ENCODE results near the gene GTF3C5. TPM values are rescaled to one million over a fixed set of nuclear protein-coding genes. Genes with fewer than 3 reads are reported as not detected.
"Not testable (repeated sequence)": the region's sequence is repeated elsewhere in the genome, so short reads cannot be mapped to it uniquely, and the experiment has no call there.

Gene GTF3C5
- total and polyA plus RNA-seq, 2 experiments from 2014 or later: 52.5 to 66.0 TPM

DNA sequence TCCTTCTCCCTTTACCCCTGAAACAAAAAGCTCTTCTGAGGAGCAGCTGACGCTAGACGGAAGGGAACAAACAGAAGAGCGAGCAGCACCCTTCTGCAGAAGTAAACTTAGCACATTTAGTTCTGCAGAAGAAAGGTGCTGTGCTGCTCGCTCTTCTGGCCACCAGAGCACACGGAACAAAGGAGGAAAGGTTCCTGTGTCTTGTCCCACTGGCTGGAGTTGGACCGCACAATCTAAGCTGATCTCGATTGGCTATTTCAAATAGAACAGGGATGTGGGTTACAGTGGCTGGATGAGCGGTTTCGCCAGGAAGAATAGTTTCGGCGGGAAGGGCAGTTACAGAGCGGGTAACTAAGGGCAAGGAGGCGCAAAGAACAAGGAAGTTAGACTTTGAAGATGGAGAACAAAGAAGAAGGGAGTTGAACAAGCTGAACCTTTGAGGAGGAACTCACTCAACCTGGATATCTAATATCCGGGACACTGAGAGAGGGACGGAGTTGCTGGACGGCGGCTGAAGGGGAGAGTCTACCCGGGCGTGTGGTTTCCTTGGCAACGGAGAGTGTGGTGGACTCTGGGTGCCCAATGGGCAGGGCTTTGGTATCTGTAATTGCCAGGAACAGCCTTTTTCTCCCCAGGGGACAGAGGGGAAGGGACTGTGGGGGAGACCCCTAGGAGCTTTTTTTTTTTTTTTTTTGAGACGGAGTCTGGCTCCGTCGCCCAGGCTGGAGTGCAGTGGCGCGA is 7.1 kb downstream of the GTF3C5 start:
- no peak overlapping the region for H3K27ac ChIP-seq
- WGBS (ENCODE audit: low lambda C conversion rate, missing lambda C conversion rate): 97% methylated on average over 25 of the region's 25 CpGs
- H2AFZ ChIP-seq: no peak overlapping the region
- H3K9me3 ChIP-seq (ENCODE audit: low read depth): no peaks in the 10 kb centered on the region
- no peaks in the 10 kb centered on the region for H3K36me3 ChIP-seq (replicated peaks; ENCODE audit: insufficient read depth, low read depth)
- TF ChIP-seq EZH2phosphoT487 (IDR thresholded peaks at IDR 0.05; ENCODE audit: low read depth, severe bottlenecking, unreplicated experiment): no peak
- no peak for TF ChIP-seq EZH2 (IDR thresholded peaks at IDR 0.05; ENCODE audit: borderline replicate concordance)
- TF ChIP-seq, protein P1, sequence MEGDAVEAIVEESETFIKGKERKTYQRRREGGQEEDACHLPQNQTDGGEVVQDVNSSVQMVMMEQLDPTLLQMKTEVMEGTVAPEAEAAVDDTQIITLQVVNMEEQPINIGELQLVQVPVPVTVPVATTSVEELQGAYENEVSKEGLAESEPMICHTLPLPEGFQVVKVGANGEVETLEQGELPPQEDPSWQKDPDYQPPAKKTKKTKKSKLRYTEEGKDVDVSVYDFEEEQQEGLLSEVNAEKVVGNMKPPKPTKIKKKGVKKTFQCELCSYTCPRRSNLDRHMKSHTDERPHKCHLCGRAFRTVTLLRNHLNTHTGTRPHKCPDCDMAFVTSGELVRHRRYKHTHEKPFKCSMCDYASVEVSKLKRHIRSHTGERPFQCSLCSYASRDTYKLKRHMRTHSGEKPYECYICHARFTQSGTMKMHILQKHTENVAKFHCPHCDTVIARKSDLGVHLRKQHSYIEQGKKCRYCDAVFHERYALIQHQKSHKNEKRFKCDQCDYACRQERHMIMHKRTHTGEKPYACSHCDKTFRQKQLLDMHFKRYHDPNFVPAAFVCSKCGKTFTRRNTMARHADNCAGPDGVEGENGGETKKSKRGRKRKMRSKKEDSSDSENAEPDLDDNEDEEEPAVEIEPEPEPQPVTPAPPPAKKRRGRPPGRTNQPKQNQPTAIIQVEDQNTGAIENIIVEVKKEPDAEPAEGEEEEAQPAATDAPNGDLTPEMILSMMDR (IDR thresholded peaks at IDR 0.05; ENCODE audit: poor library complexity): no peak
- H3K79me2 ChIP-seq: peaks cover 89% of the 10 kb centered on the region
- DNase-seq (ENCODE audit: low spot score): no peak
- no peaks in the 10 kb centered on the region for H3K9me2 ChIP-seq (replicated peaks; ENCODE audit: insufficient read depth)
- H3K27me3 ChIP-seq: no peaks in the 10 kb centered on the region
- no peak overlapping the region for H3K4me2 ChIP-seq
- H3K4me3 ChIP-seq: no peak overlapping the region
- no peaks in the 10 kb centered on the region for H3K4me1 ChIP-seq (ENCODE audit: insufficient read depth)
- H4K20me1 ChIP-seq (ENCODE audit: insufficient read depth, poor library complexity, severe bottlenecking): peaks cover 23% of the 10 kb centered on the region

- 97% methylated on average over 12 of the region's 12 CpGs for WGBS (ENCODE audit: low lambda C conversion rate, missing lambda C conversion rate)
- H3K4me3 ChIP-seq; H3K27me3 ChIP-seq; H3K36me3 ChIP-seq (replicated peaks; ENCODE audit: insufficient read depth, low read depth); H3K9me2 ChIP-seq (replicated peaks; ENCODE audit: insufficient read depth); H3K27ac ChIP-seq; H3K4me1 ChIP-seq (ENCODE audit: insufficient read depth); H2AFZ ChIP-seq; H3K4me2 ChIP-seq; H3K9me3 ChIP-seq (ENCODE audit: low read depth): not testable (repeated sequence)
- peak; percentile 55 for DNase-seq (ENCODE audit: low spot score)
- Histone ChIP-seq H3K79me2 (peaks cover 59% of the 10 kb centered on the region), H4K20me1 (ENCODE audit: insufficient read depth, poor library complexity, severe bottlenecking) (peaks cover 14% of the 10 kb centered on the region)
- TF ChIP-seq, protein P1 (IDR thresholded peaks at IDR 0.05; ENCODE audit: poor library complexity): peak; percentile 55
These were observed 10.2 kb downstream of the GTF3C5 start for GRCh38 chr9:133040892-133041479.

DNA sequence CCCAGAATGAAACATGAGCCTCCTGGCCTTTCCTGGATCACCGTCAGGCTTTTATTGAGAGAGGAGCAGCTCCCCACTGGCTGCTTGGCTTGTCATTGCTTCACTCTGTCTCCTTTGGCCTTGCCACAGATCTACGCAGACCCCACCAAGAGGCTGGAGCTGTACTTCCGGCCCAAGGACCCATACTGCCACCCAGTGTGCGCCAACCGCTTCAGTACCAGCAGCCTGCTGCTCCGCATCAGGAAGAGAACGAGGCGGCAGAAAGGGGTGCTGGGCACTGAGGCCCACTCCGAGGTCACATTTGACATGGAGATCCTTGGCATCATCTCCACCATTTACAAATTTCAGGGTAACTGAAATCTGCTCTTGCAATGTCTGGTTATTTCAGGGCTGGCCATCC is 11.2 kb downstream of the GTF3C5 start:
- Histone ChIP-seq H3K9me2 (replicated peaks; ENCODE audit: insufficient read depth) (no peaks in the 10 kb centered on the region), H3K9me3 (ENCODE audit: low read depth) (no peaks in the 10 kb centered on the region), H3K4me1 (ENCODE audit: insufficient read depth) (no peaks in the 10 kb centered on the region), H4K20me1 (ENCODE audit: insufficient read depth, poor library complexity, severe bottlenecking) (peaks cover 9% of the 10 kb centered on the region), H3K4me3 (no peak overlapping the region), H3K4me2 (no peak overlapping the region), H3K27ac (no peak overlapping the region), H3K36me3 (replicated peaks; ENCODE audit: insufficient read depth, low read depth) (no peaks in the 10 kb centered on the region), H3K27me3 (no peaks in the 10 kb centered on the region), H2AFZ (no peak overlapping the region), H3K79me2 (peaks cover 49% of the 10 kb centered on the region)
- no peak for TF ChIP-seq EZH2 (IDR thresholded peaks at IDR 0.05; ENCODE audit: borderline replicate concordance)
- TF ChIP-seq, protein P1 (IDR thresholded peaks at IDR 0.05; ENCODE audit: poor library complexity): no peak
- no peak for TF ChIP-seq EZH2phosphoT487 (IDR thresholded peaks at IDR 0.05; ENCODE audit: low read depth, severe bottlenecking, unreplicated experiment)
- no peak for DNase-seq (ENCODE audit: low spot score)
- 95% methylated on average over 9 of the region's 9 CpGs for WGBS (ENCODE audit: low lambda C conversion rate, missing lambda C conversion rate)

Data from hepatocyte (in vitro differentiated cells).